Breast epithelium (tissue), 3 donors: ENCODE measurements around the gene PDS5B.

Experiments
- CTCF ChIP-seq, 3 donors: fragments of 450-650 bp; IDR thresholded peaks; one replicate each; pipeline ENCODE4 v1.5.1; 2016 to 2017; ENCODE audit warnings: antibody characterized with exemption in 3 of 3, mild to moderate bottlenecking in 3 of 3, moderate library complexity in 3 of 3
- POLR2A ChIP-seq: fragments of 450-650 bp; IDR thresholded peaks from one replicate; pipeline ENCODE4 v1.6.1; 2016; ENCODE audit warnings: antibody characterized with exemption, mild to moderate bottlenecking, moderate library complexity
- POLR2AphosphoS5 ChIP-seq, 3 donors: sonication (generic); formaldehyde crosslinking; IDR thresholded peaks; one replicate each; pipeline ENCODE4 v1.6.1; 2017; ENCODE audit warnings: antibody characterized with exemption in 3 of 3

GRCh38 chr13:32720026-32720425, 133.8 kb downstream of the PDS5B start:
- TF ChIP-seq CTCF (IDR thresholded peaks at IDR 0.05) (no peak), POLR2A (no peak), POLR2AphosphoS5 (IDR thresholded peaks at IDR 0.05) (no peak)
